Activated CD4-positive, alpha-beta T cell treated with anti-CD3 and anti-CD28 coated beads for 36 hours (primary cell): Measurements from ENCODE around the gene MREG. TPM values are rescaled to one million over a fixed set of nuclear protein-coding genes. Genes with fewer than 3 reads are reported as not detected.

ENCODE experiments used
- ATAC-seq: fragments of 200-7000 bp; cut with Tn5 transposase; one replicate; pipeline ENCODE4 v1.10.0; 2021; ENCODE audit warnings: mild to moderate bottlenecking, moderate library complexity
- CTCF ChIA-PET: fragments of 350-600 bp; sonication (Branson Sonifier 250); formaldehyde crosslinking; loops from one replicate; lab custom pipeline; 2021; ENCODE audit warnings: antibody characterized with exemption; lab: Charles Lee
- POLR2A ChIA-PET: fragments of 350-600 bp; sonication (Branson Sonifier 250); formaldehyde crosslinking; loops from one replicate; lab custom pipeline; 2021; ENCODE audit warnings: antibody characterized with exemption, inconsistent platforms; lab: Charles Lee
- DNase-seq: peaks from one replicate; pipeline ENCODE4 v3.0.0-alpha.2; 2020
- H3K27ac Mint-ChIP-seq: one replicate; pipeline ENCODE4 v1.8.0; 2021; ENCODE audit warnings: mixed read lengths
- H3K27me3 Mint-ChIP-seq: one replicate; pipeline ENCODE4 v1.8.0; 2021; ENCODE audit warnings: mixed read lengths
- H3K36me3 Mint-ChIP-seq: one replicate; pipeline ENCODE4 v1.8.0; 2021; ENCODE audit warnings: low read depth, mixed read lengths
- H3K4me1 Mint-ChIP-seq: one replicate; pipeline ENCODE4 v1.8.0; 2021; ENCODE audit warnings: mixed read lengths
- H3K4me3 Mint-ChIP-seq: one replicate; pipeline ENCODE4 v1.8.0; 2021; ENCODE audit warnings: mild to moderate bottlenecking, moderate library complexity, mixed read lengths
- H3K9me3 Mint-ChIP-seq: one replicate; pipeline ENCODE4 v1.8.0; 2021; ENCODE audit warnings: low read depth, mixed read lengths
- intact Hi-C, 2 experiments: fragments of 100-400 bp; cut with DNase I in 1 of 2; cut with micrococcal nuclease in 1 of 2; formaldehyde crosslinking; loops; one replicate each; pipeline versions ENCODE4 v1.14.2 to v1.15.1; 2022 to 2024; cut with DNase I, micrococcal nuclease
- total RNA-seq, 2 experiments: library from RNA; stranded (reverse); gene quantifications; one replicate each; pipeline ENCODE4 v1.2.3, GENCODE V29; 2021

The MREG gene
- total RNA-seq, 2 experiments from 2014 or later = 9.1 to 9.8 TPM

- intact Hi-C loops = no loop called here
- no peaks in the 10 kb centered on the region for H3K27me3 Mint-ChIP-seq
- DNase-seq = no peak
- ATAC-seq = no peak
- H3K27ac Mint-ChIP-seq = no peak overlapping the region
- no peaks in the 10 kb centered on the region for H3K36me3 Mint-ChIP-seq
- H3K4me1 Mint-ChIP-seq = peaks cover 57% of the 10 kb centered on the region
- CTCF ChIA-PET = interaction anchor here (0.8 to 1.8 kb wide), 3 partner anchors 15 to 58 kb away, joined by 3 to 4 read pairs (median 3); no protein-coding TSS in a partner anchor
- H3K9me3 Mint-ChIP-seq = no peaks in the 10 kb centered on the region
- H3K4me3 Mint-ChIP-seq = no peak overlapping the region
- POLR2A ChIA-PET = no interaction called here
Measured at GRCh38 chr2:216008387-216008786, 5.0 kb downstream of the MREG start.

- Mint-ChIP-seq H3K9me3 (no peaks in the 10 kb centered on the region), H3K27me3 (no peaks in the 10 kb centered on the region), H3K27ac (peak overlapping the region; percentile 85), H3K36me3 (no peaks in the 10 kb centered on the region), H3K4me1 (peaks cover 50% of the 10 kb centered on the region), H3K4me3 (peak overlapping the region; percentile 42)
- intact Hi-C loops = no loop called here
- peak; percentile 60 for ATAC-seq
- ChIA-PET POLR2A (interaction anchor here (0.6 to 1.3 kb wide), 2 partner anchors 10 to 59 kb away, joined by 4 read pairs; no protein-coding TSS in a partner anchor), CTCF (interaction anchor here (0.6 to 3.9 kb wide), 8 partner anchors 10 to 96 kb away, joined by 3 to 18 read pairs (median 4); no protein-coding TSS in a partner anchor)
- peak; percentile 73 for DNase-seq
Measured at GRCh38 chr2:216006164-216006663, 7.1 kb downstream of the MREG start.

- peak; percentile 45 for ATAC-seq
- no peaks in the 10 kb centered on the region for H3K9me3 Mint-ChIP-seq
- intact Hi-C loops = no loop called here
- POLR2A ChIA-PET = interaction anchor here (0.6 to 1.0 kb wide), 2 partner anchors 28 to 162 kb away, joined by 3 read pairs; no protein-coding TSS in a partner anchor
- H3K36me3 Mint-ChIP-seq = no peaks in the 10 kb centered on the region
- H3K27ac Mint-ChIP-seq = peak overlapping the region; percentile 79
- no peaks in the 10 kb centered on the region for H3K27me3 Mint-ChIP-seq
- peak; percentile 52 for DNase-seq
- peaks cover 48% of the 10 kb centered on the region for H3K4me1 Mint-ChIP-seq
- peak overlapping the region; percentile 9 for H3K4me3 Mint-ChIP-seq
- CTCF ChIA-PET = interaction anchor here (1.0 to 3.9 kb wide), 5 partner anchors 11 to 40 kb away, joined by 3 to 18 read pairs (median 4); no protein-coding TSS in a partner anchor
Measured at GRCh38 chr2:216004697-216005283, 8.6 kb downstream of the MREG start.

GRCh38 chr2:216003876-216004696, 9.3 kb downstream of the MREG start:
- no peak for ATAC-seq
- no peaks in the 10 kb centered on the region for H3K9me3 Mint-ChIP-seq
- peak overlapping the region; percentile 79 for H3K27ac Mint-ChIP-seq
- ChIA-PET CTCF (interaction anchor here (1.0 to 3.9 kb wide), 4 partner anchors 12 to 39 kb away, joined by 3 to 18 read pairs (median 8); no protein-coding TSS in a partner anchor), POLR2A (interaction anchor here (0.6 to 1.0 kb wide), 2 partner anchors 28 to 163 kb away, joined by 3 read pairs; no protein-coding TSS in a partner anchor)
- intact Hi-C loops = no loop called here
- H3K4me3 Mint-ChIP-seq = no peak overlapping the region
- no peaks in the 10 kb centered on the region for H3K27me3 Mint-ChIP-seq
- no peak for DNase-seq
- peaks cover 48% of the 10 kb centered on the region for H3K4me1 Mint-ChIP-seq
- H3K36me3 Mint-ChIP-seq = no peaks in the 10 kb centered on the region

GRCh38 chr2:216002693-216003092, 10.7 kb downstream of the MREG start:
- Mint-ChIP-seq H3K4me1 (peaks cover 44% of the 10 kb centered on the region), H3K36me3 (peaks cover under 1% of the 10 kb centered on the region), H3K4me3 (no peak overlapping the region), H3K27me3 (no peaks in the 10 kb centered on the region), H3K27ac (peak overlapping the region; percentile 62), H3K9me3 (no peaks in the 10 kb centered on the region)
- ChIA-PET CTCF (interaction anchor here (0.5 to 1.6 kb wide), 5 partner anchors 11 to 1754 kb away, joined by 3 to 5 read pairs (median 4); no protein-coding TSS in a partner anchor), POLR2A (no interaction called here)
- DNase-seq (no peak), ATAC-seq (no peak)
- intact Hi-C loops = no loop called here

GRCh38 chr2:216002101-216002678, 11.2 kb downstream of the MREG start:
- Mint-ChIP-seq H3K27ac (no peak overlapping the region), H3K36me3 (peaks cover 3% of the 10 kb centered on the region), H3K27me3 (no peaks in the 10 kb centered on the region), H3K9me3 (no peaks in the 10 kb centered on the region), H3K4me3 (no peak overlapping the region), H3K4me1 (peaks cover 47% of the 10 kb centered on the region)
- CTCF ChIA-PET = interaction anchor here (0.6 to 1.6 kb wide), 6 partner anchors 10 to 1754 kb away, joined by 3 to 5 read pairs (median 4); no protein-coding TSS in a partner anchor
- ATAC-seq = no peak
- DNase-seq = no peak
- intact Hi-C loops = no loop called here
- POLR2A ChIA-PET = interaction anchor here (0.6 kb wide), 1 partner anchor 107 kb away, joined by 4 read pairs; the partner anchor contains the start of gene XRCC5

GRCh38 chr2:216001216-216002100, 11.9 kb downstream of the MREG start:
- Mint-ChIP-seq H3K4me1 (peaks cover 40% of the 10 kb centered on the region), H3K27ac (no peak overlapping the region), H3K36me3 (peaks cover 3% of the 10 kb centered on the region), H3K9me3 (no peaks in the 10 kb centered on the region), H3K4me3 (no peak overlapping the region), H3K27me3 (no peaks in the 10 kb centered on the region)
- ATAC-seq (no peak), DNase-seq (no peak)
- POLR2A ChIA-PET = interaction anchor here (0.6 kb wide), 1 partner anchor 108 kb away, joined by 4 read pairs; the partner anchor contains the start of gene XRCC5
- CTCF ChIA-PET = interaction anchor here (0.6 to 1.6 kb wide), 7 partner anchors 10 to 51 kb away, joined by 3 to 5 read pairs (median 3); no protein-coding TSS in a partner anchor
- intact Hi-C loops = no loop called here

- Mint-ChIP-seq H3K4me3 (no peak overlapping the region), H3K27ac (no peak overlapping the region), H3K9me3 (peaks cover 3% of the 10 kb centered on the region), H3K4me1 (peaks cover 15% of the 10 kb centered on the region), H3K27me3 (no peaks in the 10 kb centered on the region), H3K36me3 (peaks cover 24% of the 10 kb centered on the region)
- intact Hi-C loops = no loop called here
- no peak for DNase-seq
- no peak for ATAC-seq
- ChIA-PET POLR2A (no interaction called here), CTCF (interaction anchor here (1.0 kb wide), 1 partner anchor 18 kb away, joined by 3 read pairs; no protein-coding TSS in a partner anchor)
Measured at GRCh38 chr2:215998636-215999035, 14.7 kb downstream of the MREG start.

- POLR2A ChIA-PET = no interaction called here
- peaks cover 6% of the 10 kb centered on the region for H3K4me1 Mint-ChIP-seq
- peaks cover 33% of the 10 kb centered on the region for H3K36me3 Mint-ChIP-seq
- no peak overlapping the region for H3K27ac Mint-ChIP-seq
- intact Hi-C loops = no loop called here
- H3K4me3 Mint-ChIP-seq = no peak overlapping the region
- peaks cover 3% of the 10 kb centered on the region for H3K9me3 Mint-ChIP-seq
- H3K27me3 Mint-ChIP-seq = no peaks in the 10 kb centered on the region
- DNase-seq = no peak
- no peak for ATAC-seq
- CTCF ChIA-PET = interaction anchor here (0.6 to 1.0 kb wide), 2 partner anchors 18 to 330 kb away, joined by 3 read pairs; no protein-coding TSS in a partner anchor
Measured at GRCh38 chr2:215997219-215997618, 16.1 kb downstream of the MREG start.

- ATAC-seq = no peak
- POLR2A ChIA-PET = no interaction called here
- intact Hi-C loops = no loop called here
- no peaks in the 10 kb centered on the region for H3K27me3 Mint-ChIP-seq
- H3K27ac Mint-ChIP-seq = no peak overlapping the region
- peaks cover 4% of the 10 kb centered on the region for H3K4me1 Mint-ChIP-seq
- CTCF ChIA-PET = interaction anchor here (0.8 kb wide), 1 partner anchor 370 kb away, joined by 4 read pairs; no protein-coding TSS in a partner anchor
- no peak overlapping the region for H3K4me3 Mint-ChIP-seq
- DNase-seq = no peak
- H3K9me3 Mint-ChIP-seq = peaks cover 14% of the 10 kb centered on the region
- H3K36me3 Mint-ChIP-seq = peaks cover 56% of the 10 kb centered on the region
Measured at GRCh38 chr2:215994911-215995310, 18.4 kb downstream of the MREG start.
